NCI-H748 treated with DMSO at 0.1 percent for 48 hours (cell line): ENCODE measurements around the gene UPP1.

Source experiments
- DNase-seq: peaks from one replicate; lab custom pipeline; 2025; lab: John Stamatoyannopoulos, UW

The UPP1 gene

GRCh38 chr7:48085942-48086341, 3.1 kb upstream of the UPP1 start:
- DNase-seq, result no peak

- DNase-seq, result no peak
Observed at GRCh38 chr7:48087349-48087748, 1.7 kb upstream of the UPP1 start.

GRCh38 chr7:48088559-48089045, 463 bp upstream of the UPP1 start:
- DNase-seq, result no peak

GRCh38 chr7:48090095-48090805, 1.2 kb downstream of the UPP1 start:
- no peak for DNase-seq

- DNase-seq, result no peak
Observed at GRCh38 chr7:48091506-48092433, 2.7 kb downstream of the UPP1 start.

- DNase-seq, result no peak
Observed at GRCh38 chr7:48094861-48095293, 5.8 kb downstream of the UPP1 start.

DNA sequence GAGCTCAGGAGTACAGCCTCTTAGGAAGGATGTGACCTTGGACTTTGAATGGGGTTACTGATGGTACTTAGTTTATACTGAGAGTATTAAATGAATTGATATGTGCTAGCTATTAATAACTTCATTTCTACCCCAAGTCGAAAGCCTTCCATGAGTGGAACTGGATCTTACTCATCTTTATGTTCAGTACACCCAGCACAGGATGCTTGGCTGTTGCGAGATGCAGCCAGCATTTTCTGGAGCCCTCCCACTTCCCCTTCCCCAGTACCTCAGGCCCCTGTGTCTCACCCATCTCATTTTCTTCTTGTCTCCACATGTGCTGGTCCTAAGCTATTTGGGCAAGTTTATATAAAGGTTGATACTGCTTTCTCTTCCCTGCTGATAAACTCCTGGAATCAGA, 7.2 kb downstream of the UPP1 start:
- DNase-seq, result no peak

DNA sequence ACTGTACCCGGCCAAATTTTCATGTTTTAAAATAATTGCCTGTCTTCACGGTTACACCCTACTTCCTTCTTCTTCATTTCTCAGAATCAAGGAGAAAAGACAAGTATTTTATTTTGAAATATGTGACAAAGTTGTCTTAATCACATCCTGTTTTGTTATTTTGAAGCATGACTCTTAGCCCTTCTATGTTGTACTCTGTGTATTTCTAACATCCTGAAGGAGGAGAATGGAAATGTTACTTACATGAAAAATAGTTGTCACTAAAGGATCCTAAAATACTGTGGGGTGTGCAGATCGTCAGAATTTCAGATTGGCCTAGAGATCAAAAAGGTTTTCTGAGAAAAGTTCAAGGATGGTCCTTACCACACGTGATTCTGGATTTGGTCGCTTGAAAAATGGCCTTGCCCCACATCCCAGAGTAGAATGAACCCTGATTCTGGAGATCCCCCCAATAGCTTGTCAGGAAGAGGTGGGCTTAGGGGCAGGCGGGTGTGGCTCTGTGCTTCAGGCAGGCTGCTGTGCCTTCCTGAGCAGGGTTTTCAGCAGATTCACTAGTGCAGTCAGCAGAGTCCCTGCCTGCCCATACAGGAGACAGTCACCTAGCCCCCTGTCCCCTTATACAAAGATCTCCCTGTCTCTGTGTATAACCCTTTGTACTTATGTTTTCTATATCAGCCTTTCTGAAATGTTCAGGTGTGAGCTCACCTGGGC, 8.6 kb downstream of the UPP1 start:
- no peak for DNase-seq

DNA sequence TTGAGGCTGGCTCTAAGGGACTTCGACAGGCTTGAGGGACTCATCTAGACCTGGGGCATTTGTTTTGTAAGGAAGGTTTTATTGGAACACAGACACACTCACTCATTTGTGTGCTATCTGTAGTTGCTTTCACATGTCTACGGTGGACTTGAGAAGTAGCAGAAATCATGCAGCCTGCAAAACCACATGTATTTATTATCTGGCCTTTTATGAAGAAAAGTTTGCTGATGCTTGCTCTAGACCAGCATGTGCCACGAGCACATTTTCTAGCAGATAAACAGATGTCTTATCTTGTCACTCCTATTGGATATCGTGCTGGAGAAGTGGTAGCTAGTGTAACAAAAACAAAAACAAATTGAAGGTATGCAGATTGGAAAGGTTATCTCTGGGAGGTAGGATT, 9.8 kb downstream of the UPP1 start:
- DNase-seq, result no peak

DNA sequence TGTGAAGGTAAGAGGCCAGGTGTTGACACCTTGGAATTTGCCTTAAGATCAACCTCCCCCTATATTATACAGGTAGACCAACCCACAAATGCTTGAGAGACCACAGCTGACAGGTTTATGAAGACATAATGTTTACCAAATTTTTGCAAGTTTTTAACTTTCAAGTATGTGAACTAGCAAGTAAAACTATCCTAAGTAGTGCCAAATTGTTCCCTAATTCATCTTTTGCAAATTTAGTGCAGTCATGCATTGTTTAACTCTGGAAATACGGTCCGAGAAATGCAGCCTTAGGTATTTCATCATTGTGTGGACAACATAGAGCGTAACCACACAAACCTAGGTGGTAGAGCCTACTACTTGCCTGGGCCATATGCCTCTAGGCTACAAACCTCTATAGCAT, 10.7 kb downstream of the UPP1 start:
- DNase-seq, result no peak

DNA sequence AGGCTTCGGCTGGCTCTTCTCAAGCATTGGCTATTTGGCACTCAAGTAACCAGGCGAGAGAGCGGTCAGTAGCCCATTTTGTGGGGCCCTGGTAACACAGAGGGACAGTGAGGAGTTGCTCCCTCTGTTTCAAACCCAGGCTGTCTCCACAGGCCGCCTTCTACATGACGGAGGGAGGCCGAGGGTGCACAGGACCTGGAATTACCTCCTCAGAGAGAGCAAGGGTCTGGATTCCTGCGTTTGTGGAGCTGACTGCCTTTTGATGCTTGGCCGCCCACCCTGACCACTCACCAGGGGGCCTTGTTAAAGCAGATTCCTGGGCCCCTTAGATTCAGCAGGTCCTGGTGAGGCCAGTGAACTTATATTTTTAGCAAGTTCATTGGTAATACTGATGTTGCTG, 12.3 kb downstream of the UPP1 start:
- DNase-seq, result no peak

DNA sequence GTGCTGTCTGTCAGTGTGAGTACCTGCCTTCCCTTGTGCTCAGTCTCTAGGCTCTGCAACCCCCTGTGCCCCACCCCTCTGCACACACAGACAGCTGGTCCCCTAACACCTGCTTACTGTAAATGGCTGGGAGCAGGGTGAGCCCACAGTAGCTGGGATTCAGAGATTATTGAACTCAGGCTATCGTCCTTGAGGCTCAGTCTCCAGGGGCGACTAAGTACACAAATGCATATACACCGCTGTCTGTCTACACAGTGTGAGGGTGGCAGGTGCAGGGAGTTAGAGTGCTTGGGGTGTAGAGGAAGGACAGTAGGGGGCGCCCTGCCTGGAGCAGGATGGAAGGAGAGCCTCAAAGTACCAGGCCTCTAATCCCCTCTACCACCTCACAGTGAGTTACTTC, 12.9 kb downstream of the UPP1 start:
- no peak for DNase-seq

- DNase-seq, result no peak
Observed at GRCh38 chr7:48102530-48102929, 13.5 kb downstream of the UPP1 start.

- no peak for DNase-seq
Observed at GRCh38 chr7:48105045-48105444, 16.0 kb downstream of the UPP1 start.

DNA sequence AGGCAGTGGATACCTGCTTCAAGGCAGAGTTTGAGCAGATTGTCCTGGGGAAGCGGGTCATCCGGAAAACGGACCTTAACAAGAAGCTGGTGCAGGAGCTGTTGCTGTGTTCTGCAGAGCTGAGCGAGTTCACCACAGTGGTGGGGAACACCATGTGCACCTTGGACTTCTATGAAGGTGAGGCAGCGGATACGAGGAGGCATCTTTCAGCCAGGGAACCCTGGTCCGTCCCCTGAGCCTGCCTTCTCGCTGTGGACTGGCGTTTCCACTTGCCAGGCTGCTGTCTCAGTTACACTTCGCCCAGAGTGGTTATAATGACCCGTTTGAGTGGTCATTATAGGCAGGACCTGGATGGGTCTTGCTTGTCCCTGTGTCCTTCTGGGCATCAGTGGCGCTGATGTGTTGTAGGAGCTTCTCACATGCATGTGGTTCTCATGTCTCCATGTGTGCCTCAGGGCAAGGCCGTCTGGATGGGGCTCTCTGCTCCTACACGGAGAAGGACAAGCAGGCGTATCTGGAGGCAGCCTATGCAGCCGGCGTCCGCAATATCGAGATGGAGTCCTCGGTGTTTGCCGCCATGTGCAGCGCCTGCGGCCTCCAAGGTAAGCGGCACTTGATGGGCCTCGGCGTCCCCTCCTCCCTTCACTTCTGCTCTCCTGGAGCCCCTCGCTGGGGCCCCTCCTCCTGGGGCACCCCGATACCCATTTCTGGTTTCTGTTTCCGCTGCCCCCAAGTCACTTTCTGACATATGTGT, 18.0 kb downstream of the UPP1 start:
- no peak for DNase-seq

DNA sequence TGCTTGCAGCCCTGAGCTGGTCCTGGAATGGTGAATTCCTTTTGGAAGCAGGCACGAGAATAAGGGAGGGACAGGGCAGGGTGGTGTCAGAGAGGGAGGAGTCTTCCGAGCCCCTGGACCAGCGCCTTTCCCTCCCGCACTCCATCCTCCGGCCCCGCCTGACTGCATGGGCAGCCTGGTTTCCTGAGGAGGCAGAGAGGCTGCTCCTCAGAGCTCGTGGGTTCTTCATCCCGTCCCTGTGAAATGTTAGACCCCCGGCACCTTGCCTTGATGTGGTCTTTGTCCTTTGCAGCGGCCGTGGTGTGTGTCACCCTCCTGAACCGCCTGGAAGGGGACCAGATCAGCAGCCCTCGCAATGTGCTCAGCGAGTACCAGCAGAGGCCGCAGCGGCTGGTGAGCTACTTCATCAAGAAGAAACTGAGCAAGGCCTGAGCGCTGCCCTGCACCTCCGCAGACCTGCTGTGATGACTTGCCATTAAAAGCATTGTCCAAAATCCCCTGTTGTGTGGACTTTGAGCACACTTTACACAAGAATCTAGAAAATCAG, 18.9 kb downstream of the UPP1 start:
- DNase-seq, result no peak

DNA sequence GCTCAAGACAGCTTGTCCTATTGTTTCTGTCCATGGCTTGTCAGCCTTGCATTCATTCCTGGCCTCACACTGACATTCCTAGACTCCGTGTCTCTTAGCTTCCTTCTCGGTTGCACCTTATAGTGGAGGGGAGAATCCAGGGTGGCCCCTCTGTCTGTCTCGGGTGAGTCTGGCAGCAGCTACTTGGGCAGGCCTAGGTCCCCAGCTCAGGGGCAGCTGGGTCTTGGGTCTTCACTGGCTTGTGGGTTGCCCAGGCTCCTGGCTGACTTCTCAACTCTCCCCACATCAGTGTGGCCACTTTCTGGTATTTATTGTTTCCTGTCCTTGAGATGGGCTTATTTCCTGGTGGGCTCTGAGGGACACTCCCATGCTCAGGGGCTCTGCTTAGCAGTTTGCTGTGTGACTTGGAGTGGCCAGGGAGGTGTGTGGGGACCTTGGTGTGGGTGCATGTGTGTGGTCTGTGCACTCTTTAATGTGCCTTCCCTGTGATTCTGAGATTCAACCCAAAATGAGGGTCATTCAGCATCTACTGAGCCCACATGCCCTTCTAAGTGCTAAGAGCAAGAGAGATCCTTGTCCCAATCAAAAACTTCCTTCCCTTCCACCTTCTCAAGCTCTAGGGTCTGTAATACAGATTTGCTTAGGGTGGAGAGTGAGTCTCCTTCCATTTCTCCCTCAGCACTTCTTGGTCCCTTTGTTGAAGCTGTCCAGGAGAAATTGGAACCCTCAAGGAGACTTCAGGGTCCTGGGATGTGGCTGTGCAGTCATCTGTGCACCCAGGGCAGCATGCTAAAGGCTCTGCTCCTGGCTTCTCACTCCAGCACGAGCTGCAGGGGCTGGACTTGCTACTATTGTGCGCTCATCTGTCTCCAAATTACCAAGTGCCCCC, 20.1 kb downstream of the UPP1 start:
- no peak for DNase-seq

DNA sequence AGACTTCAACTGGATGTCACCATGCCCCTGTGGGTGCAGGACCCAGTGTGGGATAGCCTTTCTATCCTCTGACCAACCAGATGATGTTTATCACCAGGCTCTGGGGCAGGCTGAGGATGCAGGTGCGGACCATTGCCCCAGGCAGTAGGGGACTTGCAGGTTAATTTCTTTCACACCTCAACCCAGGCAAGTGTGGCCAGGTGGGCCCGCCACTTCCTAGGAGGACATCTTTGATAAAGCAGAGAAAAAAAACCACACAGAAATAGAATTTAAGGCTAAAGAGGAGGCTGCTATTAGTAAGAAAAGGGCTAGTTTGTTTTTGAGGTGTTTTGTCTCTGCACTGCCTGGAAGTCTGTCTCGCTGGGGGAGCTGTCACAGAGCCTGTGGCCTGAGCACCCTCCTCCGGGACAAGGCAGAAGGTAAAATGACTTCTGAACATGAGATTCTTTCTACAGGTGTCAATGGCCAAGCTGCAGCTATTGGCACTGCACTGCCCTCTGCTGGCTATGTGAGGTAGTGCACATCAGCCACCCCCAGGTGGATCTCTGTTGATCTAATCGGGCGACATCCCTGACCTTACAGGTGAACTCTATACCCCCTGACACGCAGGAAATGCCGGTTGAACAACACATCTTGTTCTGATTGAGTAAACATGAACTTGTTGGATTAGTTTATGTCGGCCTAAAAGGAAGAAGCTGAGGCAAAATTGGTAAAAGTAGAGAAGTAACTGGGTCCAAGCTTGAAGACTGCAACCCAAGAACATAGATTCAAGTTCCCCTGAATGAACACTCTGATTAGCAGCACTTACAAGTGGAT, 21.0 kb downstream of the UPP1 start:
- peak; percentile 25 for DNase-seq

DNA sequence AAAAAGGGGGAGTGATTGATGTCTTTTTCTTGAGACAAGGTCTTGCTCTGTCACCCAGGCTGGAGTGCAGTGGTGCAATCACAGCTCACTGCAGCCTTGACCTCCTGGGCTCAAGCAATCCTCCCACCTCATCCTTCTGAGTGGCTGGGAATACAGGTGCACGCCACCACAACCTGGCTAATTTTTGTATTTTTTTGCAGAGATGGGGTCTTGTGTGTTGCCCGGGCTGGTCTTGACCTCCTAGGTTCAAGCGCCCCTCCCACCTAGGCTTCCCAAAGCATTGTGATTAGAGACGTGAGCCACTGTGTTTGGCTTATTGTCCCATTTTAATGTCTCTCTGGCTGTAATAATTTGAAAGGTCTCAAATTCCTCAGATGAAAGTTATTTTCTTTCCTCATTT, 21.8 kb downstream of the UPP1 start:
- no peak for DNase-seq

DNA sequence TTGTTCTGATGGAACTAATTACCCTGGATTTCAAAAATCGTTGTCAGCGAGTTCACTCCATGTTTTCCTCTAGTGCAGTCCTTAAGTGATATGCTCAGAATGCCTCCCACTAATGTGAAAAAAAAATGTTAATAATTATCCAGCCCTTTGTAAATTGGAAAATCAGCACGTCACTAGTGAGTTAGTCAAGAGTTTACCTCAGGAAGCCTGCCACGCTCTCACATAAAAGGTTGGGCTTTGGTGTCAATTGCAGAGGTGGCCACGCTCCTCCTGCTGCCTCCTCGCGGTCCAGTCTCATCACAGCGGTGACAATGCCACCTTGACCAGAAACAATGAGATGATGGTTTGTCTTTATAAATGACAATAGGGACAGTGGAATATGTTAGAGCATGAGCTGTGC, 22.5 kb downstream of the UPP1 start:
- no peak for DNase-seq
